Amniotic epithelial cell (primary cell): ENCODE data around the gene DLL4.
A peak's percentile ranks its signal among the peaks of the same experiment; 100 is the strongest.

ENCODE experiments used
- DNase-seq: peaks from one replicate; pipeline ENCODE4 v3.0.0-alpha.2; 2010; ENCODE audit warnings: low read depth

The DLL4 gene

GRCh38 chr15:40928821-40929659 lies at the start of gene DLL4:
Gene DLL4, plus strand, starts transcription at chr15:40929340. Its CDS starts 329 bp downstream, at chr15:40929669.
- no peak for DNase-seq

DNA sequence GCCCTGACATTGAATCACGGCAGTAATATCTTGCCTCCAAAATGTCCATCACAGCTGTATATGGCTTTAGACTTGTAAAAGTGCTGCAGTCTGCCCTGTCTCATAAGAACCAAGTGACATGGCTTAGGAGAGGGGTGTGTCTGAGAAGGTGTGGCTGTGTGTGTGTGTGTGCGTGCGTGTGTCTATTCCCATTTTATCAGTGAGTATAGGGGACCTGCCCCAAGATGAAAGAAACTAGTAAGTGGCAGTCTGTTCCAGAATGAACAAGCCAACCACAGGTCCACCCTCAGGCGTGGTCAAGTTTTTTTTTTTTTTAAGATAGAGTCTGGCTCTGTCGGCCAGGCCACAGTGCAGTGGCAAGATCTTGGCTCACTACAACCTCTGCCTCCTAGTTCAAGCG lies 49.5 kb upstream of the DLL4 start:
- no peak for DNase-seq

GRCh38 chr15:40881351-40881750 lies 47.8 kb upstream of the DLL4 start:
- no peak for DNase-seq

DNA sequence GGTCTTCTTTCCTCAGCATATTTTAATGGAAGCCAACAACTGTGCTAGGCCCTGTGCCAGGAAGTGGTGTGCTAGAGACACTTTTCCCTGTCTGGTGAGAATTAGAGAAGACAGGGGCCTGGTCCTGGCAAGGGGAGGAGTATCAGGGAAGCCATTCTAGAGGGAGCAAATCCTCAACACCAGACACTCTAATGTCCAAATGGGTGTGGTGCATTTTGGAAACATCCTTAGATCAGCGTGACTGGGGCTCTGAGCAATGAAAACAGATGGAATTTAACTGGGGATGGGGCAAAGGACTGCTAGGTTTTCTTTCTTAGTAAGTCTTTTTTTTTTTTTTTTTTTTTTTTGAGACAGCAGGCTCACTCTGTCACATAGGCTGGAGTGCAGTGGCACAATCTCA lies 42.6 kb upstream of the DLL4 start:
- DNase-seq: no peak

- DNase-seq: no peak
Measured at GRCh38 chr15:40889112-40889511, 40.0 kb upstream of the DLL4 start.

GRCh38 chr15:40891138-40891537 lies 38.0 kb upstream of the DLL4 start:
- DNase-seq: no peak

DNA sequence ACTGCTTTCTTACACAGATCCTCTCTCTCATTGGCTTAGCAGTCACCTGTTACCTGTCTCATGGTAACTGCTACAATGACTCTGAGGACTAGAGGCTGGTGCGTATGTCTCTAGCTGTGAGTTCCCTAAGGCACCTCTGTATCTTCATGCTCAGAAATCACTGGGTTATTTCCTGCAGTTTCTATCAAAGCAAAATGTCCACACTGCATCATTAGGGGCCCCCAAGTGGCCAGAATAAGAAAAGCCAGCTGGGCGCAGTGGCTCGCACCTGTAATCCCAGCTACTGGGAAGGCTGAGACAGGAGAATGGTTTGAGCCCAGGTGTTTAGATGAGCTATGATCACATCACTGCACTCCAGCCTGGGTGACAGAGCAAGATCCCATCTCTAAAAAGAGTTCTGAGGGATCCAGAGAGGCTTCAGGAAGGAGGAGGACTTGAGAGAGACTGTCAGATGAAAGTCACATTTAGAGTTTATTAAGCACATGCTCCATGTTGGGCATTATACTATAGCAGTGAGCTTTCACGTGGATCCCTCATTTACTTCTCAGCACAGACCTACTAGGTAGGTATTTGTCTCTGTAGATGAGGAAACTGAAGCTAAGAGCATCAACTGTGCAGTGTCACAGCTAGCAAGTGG lies 37.2 kb upstream of the DLL4 start:
- DNase-seq: peak; percentile 43

GRCh38 chr15:40892447-40893012 lies 36.6 kb upstream of the DLL4 start:
- no peak for DNase-seq

DNA sequence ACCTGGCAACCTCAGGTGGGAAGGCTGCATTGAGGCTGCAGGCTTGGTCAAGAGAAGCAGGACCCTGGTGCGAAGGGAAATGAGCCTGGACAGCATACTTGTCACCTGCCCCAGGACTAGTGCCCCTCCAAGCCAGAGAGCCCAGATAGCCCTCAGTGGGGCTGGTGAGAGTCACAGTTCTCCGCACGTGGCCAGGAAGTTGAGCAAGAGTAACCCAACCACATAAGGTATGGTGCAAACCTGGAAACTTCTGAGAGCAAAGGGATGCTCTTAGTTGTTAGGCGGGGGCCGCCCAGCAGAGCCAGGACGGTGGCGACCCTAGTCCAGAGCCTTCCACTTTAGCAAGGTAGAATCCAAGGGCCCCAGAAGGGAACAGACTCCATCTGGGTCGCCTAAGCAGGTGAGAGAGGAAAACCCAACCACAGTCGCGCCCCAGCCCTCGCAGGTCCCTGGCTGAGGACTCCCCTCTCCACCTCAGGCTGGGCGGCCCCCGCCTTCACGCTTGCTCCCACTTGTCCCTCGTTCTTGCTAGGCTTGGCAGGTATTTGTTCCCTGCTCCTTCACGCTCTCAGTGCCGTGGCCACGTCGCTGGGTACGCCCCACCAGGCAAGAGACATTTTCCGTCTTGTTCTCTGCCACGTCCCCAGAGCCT lies 36.0 kb upstream of the DLL4 start:
- DNase-seq: no peak

DNA sequence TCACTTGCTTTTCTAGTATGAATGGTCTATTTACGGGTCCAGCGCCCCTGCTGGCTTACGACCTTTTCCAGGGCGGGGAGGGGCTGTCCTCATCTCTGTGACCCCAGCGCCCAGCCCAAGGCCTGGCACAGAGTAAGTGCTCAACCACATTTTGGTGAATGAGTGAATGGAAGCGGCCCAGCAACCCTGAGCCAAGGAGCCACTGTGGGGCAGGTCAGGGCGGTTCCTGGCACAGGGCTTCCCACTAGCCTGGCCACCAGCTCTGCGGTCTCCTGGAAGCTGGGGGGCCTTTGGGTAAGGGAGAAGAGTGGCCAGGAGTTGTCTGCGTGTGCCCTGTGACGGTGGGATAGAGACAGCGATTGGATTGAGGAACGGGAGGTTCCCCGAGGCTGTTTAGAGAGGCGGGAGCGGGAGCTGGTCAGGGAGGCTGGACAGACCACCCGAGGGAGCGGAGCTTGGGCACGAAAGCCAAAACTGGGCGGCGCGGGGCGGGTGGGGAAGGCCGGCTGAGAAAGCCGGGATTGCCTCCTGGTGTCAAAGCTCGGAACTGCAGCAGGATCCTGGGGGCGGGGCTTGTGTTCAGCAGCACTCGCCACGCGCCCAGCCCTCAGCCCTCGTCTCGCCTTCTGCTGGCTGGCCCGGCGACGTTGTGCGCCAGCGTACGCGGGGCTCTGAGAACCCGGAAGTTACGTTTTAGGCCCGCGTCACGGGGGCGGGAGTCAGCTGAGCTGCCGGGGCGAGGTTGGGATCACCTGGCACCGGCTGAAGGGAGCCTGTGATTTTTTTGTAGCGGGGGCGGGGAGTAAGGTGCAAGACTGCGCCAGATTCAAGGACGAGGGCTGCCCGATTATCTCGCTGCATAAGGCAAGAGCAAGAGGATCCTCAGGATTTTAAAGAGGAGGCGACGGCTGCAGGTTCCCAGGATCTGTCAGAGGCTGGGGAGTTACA lies 35.1 kb upstream of the DLL4 start, which contains the start of gene VPS18:
VPS18 (plus strand) TSS at position 718 of the 948 bp plus-strand sequence. CDS start 319 bp downstream, outside the sequence.
- peak; percentile 94 for DNase-seq

DNA sequence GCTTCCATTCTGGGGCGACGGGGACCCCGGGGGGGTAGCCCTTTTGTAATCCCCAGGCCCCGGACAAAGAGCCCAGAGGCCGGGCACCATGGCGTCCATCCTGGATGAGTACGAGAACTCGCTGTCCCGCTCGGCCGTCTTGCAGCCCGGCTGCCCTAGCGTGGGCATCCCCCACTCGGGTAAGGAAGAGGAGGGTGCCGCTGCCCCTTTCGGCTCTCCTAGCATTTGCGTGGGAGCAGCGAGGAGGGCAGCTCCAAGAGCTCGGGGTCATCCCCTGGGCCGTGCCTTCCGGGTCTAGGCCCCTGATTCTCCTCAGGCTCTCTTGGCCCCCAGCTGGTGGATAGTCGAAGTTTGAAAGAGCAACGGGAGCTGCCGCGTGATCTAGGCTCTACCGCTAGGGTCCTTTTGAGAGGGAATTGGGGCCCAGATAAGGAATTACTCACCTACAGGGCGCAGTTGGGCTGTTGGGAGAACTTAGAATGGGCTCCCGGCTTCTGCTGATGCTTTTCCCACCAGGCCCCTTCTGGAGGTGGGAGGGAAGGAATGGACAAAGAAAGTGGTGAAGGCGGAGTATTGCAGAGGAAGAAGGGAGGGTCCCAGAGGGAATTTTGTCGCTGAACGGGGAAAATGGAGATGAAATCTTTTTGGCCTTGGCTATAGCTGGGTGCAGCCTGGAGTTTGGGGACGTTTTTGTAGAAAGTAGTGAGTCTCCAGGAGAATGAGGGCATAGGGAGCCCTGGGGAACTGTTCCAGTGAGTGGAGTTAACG lies 34.3 kb upstream of the DLL4 start:
- peak; percentile 72 for DNase-seq

DNA sequence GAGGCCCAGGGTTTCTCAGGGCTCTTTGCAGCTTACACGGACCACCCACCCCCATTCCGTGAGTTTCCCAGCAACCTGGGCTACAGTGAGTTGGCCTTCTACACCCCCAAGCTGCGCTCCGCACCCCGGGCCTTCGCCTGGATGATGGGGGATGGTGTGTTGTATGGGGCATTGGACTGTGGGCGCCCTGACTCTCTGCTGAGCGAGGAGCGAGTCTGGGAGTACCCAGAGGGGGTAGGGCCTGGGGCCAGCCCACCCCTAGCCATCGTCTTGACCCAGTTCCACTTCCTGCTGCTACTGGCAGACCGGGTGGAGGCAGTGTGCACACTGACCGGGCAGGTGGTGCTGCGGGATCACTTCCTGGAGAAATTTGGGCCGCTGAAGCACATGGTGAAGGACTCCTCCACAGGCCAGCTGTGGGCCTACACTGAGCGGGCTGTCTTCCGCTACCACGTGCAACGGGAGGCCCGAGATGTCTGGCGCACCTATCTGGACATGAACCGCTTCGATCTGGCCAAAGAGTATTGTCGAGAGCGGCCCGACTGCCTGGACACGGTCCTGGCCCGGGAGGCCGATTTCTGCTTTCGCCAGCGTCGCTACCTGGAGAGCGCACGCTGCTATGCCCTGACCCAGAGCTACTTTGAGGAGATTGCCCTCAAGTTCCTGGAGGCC lies 29.5 kb upstream of the DLL4 start:
- DNase-seq: no peak

DNA sequence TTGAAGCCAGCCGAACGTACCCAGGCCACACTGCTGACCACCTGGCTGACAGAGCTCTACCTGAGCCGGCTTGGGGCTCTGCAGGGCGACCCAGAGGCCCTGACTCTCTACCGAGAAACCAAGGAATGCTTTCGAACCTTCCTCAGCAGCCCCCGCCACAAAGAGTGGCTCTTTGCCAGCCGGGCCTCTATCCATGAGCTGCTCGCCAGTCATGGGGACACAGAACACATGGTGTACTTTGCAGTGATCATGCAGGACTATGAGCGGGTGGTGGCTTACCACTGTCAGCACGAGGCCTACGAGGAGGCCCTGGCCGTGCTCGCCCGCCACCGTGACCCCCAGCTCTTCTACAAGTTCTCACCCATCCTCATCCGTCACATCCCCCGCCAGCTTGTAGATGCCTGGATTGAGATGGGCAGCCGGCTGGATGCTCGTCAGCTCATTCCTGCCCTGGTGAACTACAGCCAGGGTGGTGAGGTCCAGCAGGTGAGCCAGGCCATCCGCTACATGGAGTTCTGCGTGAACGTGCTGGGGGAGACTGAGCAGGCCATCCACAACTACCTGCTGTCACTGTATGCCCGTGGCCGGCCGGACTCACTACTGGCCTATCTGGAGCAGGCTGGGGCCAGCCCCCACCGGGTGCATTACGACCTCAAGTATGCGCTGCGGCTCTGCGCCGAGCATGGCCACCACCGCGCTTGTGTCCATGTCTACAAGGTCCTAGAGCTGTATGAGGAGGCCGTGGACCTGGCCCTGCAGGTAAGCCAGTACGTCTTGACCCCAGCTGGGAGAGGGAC lies 28.7 kb upstream of the DLL4 start:
- no peak for DNase-seq

DNA sequence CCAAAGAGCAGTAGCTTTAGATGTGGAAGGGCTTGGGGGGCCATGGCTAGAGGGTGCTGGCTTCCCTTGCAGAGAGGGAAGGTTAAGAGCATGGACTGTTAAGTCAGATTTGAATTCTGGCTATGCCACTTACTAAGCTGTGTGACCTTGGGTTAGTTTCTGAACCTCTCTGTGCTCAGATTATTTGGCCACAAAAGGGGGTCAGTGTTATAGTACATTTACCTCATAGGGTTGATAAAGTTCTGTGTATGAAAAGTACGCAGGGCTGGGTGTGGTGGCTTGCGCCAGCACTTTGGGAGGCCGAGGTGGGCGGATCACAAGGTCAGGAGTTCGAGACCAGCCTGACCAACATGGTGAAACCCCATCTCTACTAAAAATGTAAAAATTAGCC lies 28.1 kb upstream of the DLL4 start:
- no peak for DNase-seq

GRCh38 chr15:40902605-40903561 lies 26.3 kb upstream of the DLL4 start:
- peak; percentile 85 for DNase-seq

- no peak for DNase-seq
Measured at GRCh38 chr15:40904552-40905201, 24.5 kb upstream of the DLL4 start.
